MCF 10A (cell line): ENCODE results near the gene PLEKHA7. TPM values are rescaled to one million over a fixed set of nuclear protein-coding genes. Genes with fewer than 3 reads are reported as not detected.

Source experiments
- BruUV-seq: library from RNA; stranded (reverse); fragments of 400-500 nt; replicated peaks from 2 replicates; lab custom pipeline; 2021; lab: Mats Ljungman, UMichigan
- CTCF ChIA-PET: fragments of 300-600 bp; sonication (Branson Sonifier 250); formaldehyde crosslinking; extraction: SDS; loops from one replicate; lab custom pipeline; 2021; ENCODE audit warnings: antibody characterized with exemption, inconsistent platforms; lab: Yijun Ruan, JAX
- POLR2A ChIA-PET: fragments of 300-600, 350-650 bp; sonication (Branson Sonifier 250); formaldehyde crosslinking; extraction: SDS; loops from one replicate; lab custom pipeline; 2020; ENCODE audit warnings: antibody characterized with exemption, inconsistent platforms; lab: Yijun Ruan, JAX
- DNase-seq: peaks from one replicate; pipeline ENCODE4 v3.0.0-alpha.2; 2018; ENCODE audit not compliant: unreplicated experiment
- H3K27ac Mint-ChIP-seq: one replicate; pipeline ENCODE4 v1.8.0; 2022; ENCODE audit warnings: mild to moderate bottlenecking, low read depth, mixed read lengths; ENCODE audit not compliant: unreplicated experiment
- H3K27me3 Mint-ChIP-seq: one replicate; pipeline ENCODE4 v1.8.0; 2022; ENCODE audit warnings: mixed read lengths; ENCODE audit not compliant: insufficient read depth, unreplicated experiment
- H3K36me3 Mint-ChIP-seq: one replicate; pipeline ENCODE4 v1.8.0; 2022; ENCODE audit warnings: mild to moderate bottlenecking, moderate library complexity, mixed read lengths; ENCODE audit not compliant: insufficient read depth, unreplicated experiment
- H3K4me1 Mint-ChIP-seq: one replicate; pipeline ENCODE4 v1.8.0; 2022; ENCODE audit warnings: mixed read lengths; ENCODE audit not compliant: insufficient read depth, unreplicated experiment
- H3K4me3 Mint-ChIP-seq: one replicate; pipeline ENCODE4 v1.8.0; 2022; ENCODE audit warnings: mild to moderate bottlenecking, moderate library complexity, mixed read lengths; ENCODE audit not compliant: unreplicated experiment
- H3K9me3 Mint-ChIP-seq: one replicate; pipeline ENCODE4 v1.8.0; 2022; ENCODE audit warnings: mixed read lengths; ENCODE audit not compliant: unreplicated experiment
- CTCF ChIP-seq: fragments of 200-600 bp; IDR thresholded peaks from one replicate; pipeline ENCODE4 v1.8.0; 2022; ENCODE audit warnings: antibody characterized with exemption, mild to moderate bottlenecking; ENCODE audit not compliant: unreplicated experiment
- intact Hi-C: fragments of 100-400 bp; cut with micrococcal nuclease; formaldehyde crosslinking; loops from 2 replicates; pipeline ENCODE4 v1.14.1; 2022
- total RNA-seq: library from RNA; stranded (reverse); gene quantifications from 2 replicates; pipeline ENCODE4 v1.2.3, GENCODE V29; 2022

Gene PLEKHA7
- total RNA-seq, 1 experiment from 2014 or later, result 2.8 TPM

- Mint-ChIP-seq H3K36me3 (no peaks in the 10 kb centered on the region), H3K27ac (no peak overlapping the region), H3K4me1 (peaks cover under 1% of the 10 kb centered on the region), H3K27me3 (no peaks in the 10 kb centered on the region), H3K9me3 (no peaks in the 10 kb centered on the region), H3K4me3 (no peak overlapping the region)
- no peak for DNase-seq
- no TSS peak for BruUV-seq
- ChIA-PET CTCF (interaction anchor here (0.7 to 5.6 kb wide), 6 partner anchors 10 to 304 kb away, joined by 3 to 57 read pairs (median 7); no protein-coding TSS in a partner anchor), POLR2A (interaction anchor here (0.9 to 1.8 kb wide), 2 partner anchors 12 to 13 kb away, joined by 3 to 4 read pairs; no protein-coding TSS in a partner anchor)
- no peak for TF ChIP-seq CTCF
- intact Hi-C loops, result no loop called here
These were observed 239.1 kb downstream of the PLEKHA7 start for GRCh38 chr11:16774936-16775613.

GRCh38 chr11:16773981-16774935 lies 240.0 kb downstream of the PLEKHA7 start:
- CTCF ChIA-PET, result interaction anchor here (0.6 to 5.6 kb wide), 4 partner anchors 11 to 289 kb away, joined by 3 to 57 read pairs (median 5); no protein-coding TSS in a partner anchor
- no peaks in the 10 kb centered on the region for H3K9me3 Mint-ChIP-seq
- H3K27ac Mint-ChIP-seq, result no peak overlapping the region
- H3K36me3 Mint-ChIP-seq, result no peaks in the 10 kb centered on the region
- H3K4me1 Mint-ChIP-seq, result no peaks in the 10 kb centered on the region
- no peak for TF ChIP-seq CTCF
- no TSS peak for BruUV-seq
- DNase-seq, result no peak
- intact Hi-C loops, result no loop called here
- no peak overlapping the region for H3K4me3 Mint-ChIP-seq
- POLR2A ChIA-PET, result interaction anchor here (0.9 to 1.8 kb wide), 2 partner anchors 11 to 14 kb away, joined by 3 to 4 read pairs; no protein-coding TSS in a partner anchor
- H3K27me3 Mint-ChIP-seq, result no peaks in the 10 kb centered on the region

DNA sequence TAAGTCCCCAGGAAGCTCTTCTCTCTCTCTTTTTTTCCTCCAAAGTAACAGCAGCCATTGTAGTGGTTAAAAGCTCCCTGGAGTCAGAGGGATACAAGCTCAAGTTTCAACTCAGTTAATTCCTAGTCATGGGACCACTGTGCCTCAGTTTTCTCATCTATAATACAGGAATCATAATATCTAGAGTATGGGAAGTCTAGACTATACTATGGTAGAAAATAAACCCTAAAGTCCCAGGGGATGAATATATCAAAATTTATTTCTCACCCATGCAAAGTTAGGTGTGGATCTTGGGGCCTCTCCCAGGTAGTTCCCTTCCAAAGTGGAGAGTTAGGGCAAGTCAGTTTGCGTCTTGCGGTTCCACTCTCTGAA lies 242.1 kb downstream of the PLEKHA7 start:
- no peak for TF ChIP-seq CTCF
- no TSS peak for BruUV-seq
- H3K27ac Mint-ChIP-seq, result no peak overlapping the region
- DNase-seq, result no peak
- H3K4me1 Mint-ChIP-seq, result no peaks in the 10 kb centered on the region
- H3K4me3 Mint-ChIP-seq, result no peak overlapping the region
- intact Hi-C loops, result no loop called here
- H3K27me3 Mint-ChIP-seq, result no peaks in the 10 kb centered on the region
- H3K36me3 Mint-ChIP-seq, result no peaks in the 10 kb centered on the region
- no peaks in the 10 kb centered on the region for H3K9me3 Mint-ChIP-seq
- CTCF ChIA-PET, result interaction anchor here (0.9 to 5.6 kb wide), 3 partner anchors 10 to 291 kb away, joined by 3 to 57 read pairs (median 4); no protein-coding TSS in a partner anchor
- POLR2A ChIA-PET, result interaction anchor here (1.5 kb wide), 1 partner anchor 9 kb away, joined by 6 read pairs; no protein-coding TSS in a partner anchor
